Stimulated activated CD8-positive, alpha-beta memory T cell treated with anti-CD3 and anti-CD28 coated beads, Interleukin-4, amount 100 ng/mL, for 24 hours (primary cell): ENCODE measurements around the gene LAP3.
A peak's percentile ranks its signal among the peaks of the same experiment; 100 is the strongest.

Experiments used
- DNase-seq: peaks from one replicate; pipeline ENCODE4 v3.0.0-alpha.2; 2020; ENCODE audit warnings: low read depth

LAP3 gene

DNA sequence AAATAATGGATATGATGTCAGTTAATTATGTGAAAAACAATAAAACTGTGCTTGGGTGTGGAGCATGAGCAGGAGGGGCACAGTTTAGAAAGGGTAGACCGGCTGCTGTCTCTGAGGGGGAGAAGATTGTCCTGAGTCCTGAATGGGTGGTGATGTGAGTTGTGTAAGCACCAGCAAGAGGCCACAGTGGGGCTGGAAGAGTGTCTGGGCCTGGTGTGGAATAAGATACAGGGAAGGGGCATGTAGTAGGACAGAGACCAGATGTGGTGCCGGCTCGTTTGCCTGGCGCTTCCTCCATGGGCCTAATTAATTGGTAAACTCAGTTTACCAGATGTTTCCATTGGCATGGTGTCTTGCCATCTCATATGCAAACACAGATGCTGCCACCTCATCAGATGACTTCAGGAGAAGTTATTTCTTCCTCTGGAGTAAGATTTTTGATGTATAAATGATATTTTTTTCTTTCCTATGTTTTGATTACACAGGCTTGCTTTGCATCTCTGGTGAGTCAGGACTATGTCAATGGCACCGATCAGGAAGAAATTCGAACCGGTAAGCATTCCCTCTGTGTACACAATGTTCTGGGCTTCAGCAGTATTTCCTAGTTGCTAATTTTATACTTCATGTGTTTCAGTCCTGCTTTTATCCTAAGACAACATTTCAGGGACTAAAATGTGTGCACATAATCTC lies 42.6 kb downstream of the LAP3 start:
- DNase-seq, result no peak

DNA sequence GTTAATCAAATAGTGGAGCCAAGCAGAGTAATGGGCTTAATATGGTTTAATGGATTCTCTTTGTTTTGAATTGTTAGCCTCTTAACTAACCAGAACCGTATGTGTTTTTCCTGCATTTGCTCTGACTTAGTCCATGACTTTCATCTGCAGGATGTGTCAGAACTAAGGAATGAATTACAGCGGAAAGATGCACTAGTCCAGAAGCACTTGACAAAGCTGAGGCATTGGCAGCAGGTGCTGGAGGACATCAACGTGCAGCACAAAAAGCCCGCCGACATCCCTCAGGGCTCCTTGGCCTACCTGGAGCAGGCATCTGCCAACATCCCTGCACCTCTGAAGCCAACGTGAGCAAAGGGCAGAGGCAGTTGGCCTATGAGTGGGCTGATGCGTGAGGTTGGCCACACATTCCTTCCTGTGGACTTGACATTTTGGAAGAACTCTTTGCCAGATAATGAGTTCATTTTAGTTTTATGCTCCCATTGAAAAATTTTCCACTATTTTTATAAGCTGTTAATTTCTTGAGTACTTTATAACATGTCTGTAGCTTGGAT lies 46.5 kb downstream of the LAP3 start:
- DNase-seq, result no peak

DNA sequence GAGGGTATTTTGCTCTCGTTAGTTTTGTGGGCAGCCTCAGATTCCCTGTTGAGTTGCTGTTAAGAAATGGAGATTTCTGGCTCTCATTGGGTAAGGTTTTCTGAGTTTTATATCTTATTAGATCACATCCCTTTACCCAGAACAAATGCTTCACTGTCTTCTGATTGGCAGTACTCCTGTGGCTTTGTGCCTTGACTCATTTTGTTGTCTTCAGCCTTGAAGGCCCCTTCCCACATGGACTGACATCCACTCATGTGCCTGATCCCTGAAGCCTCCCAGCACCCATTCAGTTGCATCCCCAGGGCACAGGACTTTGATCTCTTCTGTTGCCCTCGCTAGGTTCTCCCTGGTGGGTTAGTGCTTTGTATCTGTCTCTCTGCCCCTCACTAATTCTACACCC lies 47.8 kb downstream of the LAP3 start:
- DNase-seq, result no peak

- DNase-seq, result no peak
Measured at GRCh38 chr4:17630228-17630627, 53.2 kb downstream of the LAP3 start.

DNA sequence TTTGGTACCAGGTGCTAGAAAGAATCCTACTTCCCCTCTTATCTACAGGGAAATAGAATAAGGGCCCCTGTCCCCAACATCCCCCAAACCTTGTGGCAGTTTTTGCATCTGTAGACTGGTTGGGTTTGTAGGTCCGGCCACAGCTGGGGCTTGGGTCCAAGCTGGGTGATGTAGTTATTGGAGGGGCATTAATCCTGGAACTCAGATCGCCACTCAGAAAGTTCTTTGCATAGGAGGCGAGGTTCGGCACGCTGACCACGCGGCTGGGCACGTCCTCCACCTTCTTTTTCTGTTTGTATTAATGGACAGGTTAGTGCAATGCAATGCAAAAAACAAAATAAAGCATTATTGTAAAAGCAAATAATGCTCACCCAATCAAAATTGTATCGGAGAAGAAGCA lies 56.6 kb downstream of the LAP3 start:
- no peak for DNase-seq

- DNase-seq, result no peak
Measured at GRCh38 chr4:17635056-17635455, 58.1 kb downstream of the LAP3 start.

DNA sequence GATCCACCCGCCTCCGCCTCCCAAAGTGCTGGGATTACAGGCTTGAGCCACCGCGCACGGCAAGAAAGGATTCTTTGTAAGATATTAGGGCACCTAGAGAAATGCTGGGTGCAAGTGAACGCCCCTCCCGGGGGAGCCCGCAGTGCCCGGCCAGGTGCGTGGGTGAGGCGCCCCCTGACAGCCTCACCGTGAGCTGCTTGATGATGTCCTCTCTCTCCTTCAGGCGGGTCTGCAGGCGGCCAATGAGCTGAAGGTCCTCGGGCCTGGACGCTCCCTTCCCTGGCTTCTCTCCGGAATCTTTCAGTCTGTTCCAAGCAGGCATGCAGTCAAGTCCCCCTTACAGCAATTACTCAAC lies 59.3 kb downstream of the LAP3 start:
- no peak for DNase-seq

GRCh38 chr4:17636696-17637622 lies 60.0 kb downstream of the LAP3 start:
- DNase-seq, result peak; percentile 54

GRCh38 chr4:17639136-17639535 lies 62.1 kb downstream of the LAP3 start:
- DNase-seq, result no peak

GRCh38 chr4:17642398-17642783 lies 65.4 kb downstream of the LAP3 start:
- DNase-seq, result no peak

DNA sequence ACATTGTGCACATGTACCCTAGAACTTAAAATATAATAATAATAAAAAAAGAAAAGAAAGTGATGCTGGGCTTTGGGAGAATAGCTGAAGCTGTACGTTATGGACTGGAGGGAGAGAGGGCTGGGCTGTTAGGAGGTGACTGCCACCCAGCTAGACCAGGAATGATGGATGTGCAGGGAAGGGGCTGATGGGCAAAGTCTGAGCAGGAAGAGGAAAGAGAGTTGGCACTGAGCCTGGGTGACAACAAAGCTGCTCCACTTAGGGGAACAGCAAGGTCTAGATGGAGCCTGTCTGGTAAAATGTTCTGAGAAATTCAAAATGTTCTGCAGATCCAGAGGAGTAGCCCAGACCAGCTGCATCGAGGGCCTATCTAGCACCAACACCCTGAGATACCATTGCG lies 69.7 kb downstream of the LAP3 start:
- no peak for DNase-seq

- DNase-seq, result no peak
Measured at GRCh38 chr4:17647176-17647806, 70.3 kb downstream of the LAP3 start.

GRCh38 chr4:17647927-17648326 lies 70.9 kb downstream of the LAP3 start:
- no peak for DNase-seq

- no peak for DNase-seq
Measured at GRCh38 chr4:17650406-17650805, 73.4 kb downstream of the LAP3 start.

GRCh38 chr4:17654701-17655100 lies 77.7 kb downstream of the LAP3 start:
- no peak for DNase-seq

DNA sequence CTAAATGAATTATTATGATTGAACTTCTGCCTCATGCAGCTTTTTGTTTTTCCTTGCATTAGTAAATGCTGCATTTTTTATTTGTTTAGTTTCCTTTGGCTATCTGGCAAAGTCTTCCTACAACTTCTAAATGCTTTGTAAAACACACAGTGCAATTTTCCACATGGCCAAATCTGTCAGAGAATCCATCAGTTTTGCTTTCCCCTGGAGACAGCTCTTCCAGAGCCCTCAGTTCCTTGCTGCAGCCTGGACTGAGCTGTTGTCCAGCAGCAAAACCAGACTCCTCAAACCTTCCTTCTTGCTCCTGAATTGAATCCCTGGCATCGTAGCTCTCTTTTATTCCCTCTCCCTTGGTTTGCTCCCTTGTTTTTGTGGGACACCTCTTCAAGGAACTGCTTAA lies 80.1 kb downstream of the LAP3 start:
- no peak for DNase-seq
